Measurements from ENCODE around the gene MSH3. TPM values are rescaled to one million over a fixed set of nuclear protein-coding genes. Genes with fewer than 3 reads are reported as not detected.
"Not testable (repeated sequence)": the region's sequence is repeated elsewhere in the genome, so short reads cannot be mapped to it uniquely, and the experiment has no call there.

MSH3 gene
- total RNA-seq, 1 donor from 2014 or later: 11.0 TPM

- no peak for TF ChIP-seq CTCF (IDR thresholded peaks at IDR 0.05; ENCODE audit: borderline replicate concordance)
- Histone ChIP-seq H3K27me3 (ENCODE audit: low read depth) (no peaks in the 10 kb centered on the region), H3K27ac (replicated peaks) (no peak overlapping the region), H3K9me3 (replicated peaks) (no peaks in the 10 kb centered on the region), H3K4me1 (peaks cover 16% of the 10 kb centered on the region), H3K36me3 (peaks cover 27% of the 10 kb centered on the region), H3K4me3 (no peak overlapping the region)
- no peak for DNase-seq
- intact Hi-C loops (cut with micrococcal nuclease): no loop called here
These were observed 216.0 kb downstream of the MSH3 start for GRCh38 chr5:80870442-80870841.

DNA sequence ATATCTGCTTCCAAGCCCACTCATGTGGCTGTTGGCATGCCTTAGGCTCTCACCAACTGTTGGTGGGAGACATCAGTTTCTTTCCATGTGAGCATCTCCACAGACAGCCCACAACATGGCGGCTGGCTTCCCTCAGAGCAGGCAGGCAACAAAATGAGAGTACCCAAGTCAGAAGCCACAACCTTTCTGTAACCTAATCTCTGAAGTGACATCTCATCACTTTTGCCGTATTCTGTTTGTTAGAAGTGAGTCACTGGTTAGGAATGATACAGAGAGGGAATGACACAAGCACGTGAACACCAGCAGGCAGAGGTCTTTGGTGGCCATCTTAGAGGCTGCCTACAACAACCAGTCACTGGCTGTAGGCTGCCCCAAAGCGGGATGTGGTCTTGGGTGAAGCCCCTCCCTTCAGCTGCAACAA lies 217.1 kb downstream of the MSH3 start:
- H3K4me1 ChIP-seq: peaks cover 16% of the 10 kb centered on the region
- H3K27ac ChIP-seq (replicated peaks): no peak overlapping the region
- no peak for TF ChIP-seq CTCF (IDR thresholded peaks at IDR 0.05; ENCODE audit: borderline replicate concordance)
- H3K27me3 ChIP-seq (ENCODE audit: low read depth): no peaks in the 10 kb centered on the region
- H3K9me3 ChIP-seq (replicated peaks): no peaks in the 10 kb centered on the region
- peaks cover 21% of the 10 kb centered on the region for H3K36me3 ChIP-seq
- no peak overlapping the region for H3K4me3 ChIP-seq
- no peak for DNase-seq
- intact Hi-C loops (cut with micrococcal nuclease): no loop called here

GRCh38 chr5:80874162-80874561 lies 219.7 kb downstream of the MSH3 start:
- H3K9me3 ChIP-seq (replicated peaks): no peaks in the 10 kb centered on the region
- DNase-seq: no peak
- intact Hi-C loops (cut with micrococcal nuclease): no loop called here
- H3K27me3 ChIP-seq (ENCODE audit: low read depth): no peaks in the 10 kb centered on the region
- no peak overlapping the region for H3K27ac ChIP-seq (replicated peaks)
- no peak for TF ChIP-seq CTCF (IDR thresholded peaks at IDR 0.05; ENCODE audit: borderline replicate concordance)
- H3K4me3 ChIP-seq: no peak overlapping the region
- H3K36me3 ChIP-seq: peaks cover 17% of the 10 kb centered on the region
- peaks cover 16% of the 10 kb centered on the region for H3K4me1 ChIP-seq

DNA sequence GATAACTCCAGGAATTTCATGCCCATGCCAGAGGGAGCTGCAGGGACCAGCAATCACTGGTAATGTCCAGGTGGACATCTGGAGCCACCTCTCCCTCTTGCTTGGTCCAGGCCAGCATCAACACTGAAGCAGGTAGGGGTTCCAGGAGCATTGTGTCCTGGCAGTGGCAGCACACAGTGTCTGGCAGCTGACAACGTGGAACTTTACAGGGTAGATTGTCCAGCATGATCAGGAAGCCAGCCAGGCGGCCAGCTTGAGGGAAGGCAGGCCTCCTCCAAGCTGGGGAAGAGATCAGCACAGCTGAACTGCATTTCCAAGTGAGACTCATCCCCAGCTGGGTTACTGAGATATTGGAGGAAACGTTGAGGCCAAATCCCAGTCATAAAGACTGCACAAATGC lies 223.1 kb downstream of the MSH3 start:
- DNase-seq: no peak
- Histone ChIP-seq H3K4me1 (peaks cover 9% of the 10 kb centered on the region), H3K36me3 (peaks cover 30% of the 10 kb centered on the region), H3K27ac (replicated peaks) (no peak overlapping the region), H3K27me3 (ENCODE audit: low read depth) (no peaks in the 10 kb centered on the region), H3K4me3 (no peak overlapping the region), H3K9me3 (replicated peaks) (no peaks in the 10 kb centered on the region)
- intact Hi-C loops (cut with micrococcal nuclease): no loop called here
- no peak for TF ChIP-seq CTCF (IDR thresholded peaks at IDR 0.05; ENCODE audit: borderline replicate concordance)

GRCh38 chr5:80881726-80882125 lies 227.3 kb downstream of the MSH3 start:
- no peak for TF ChIP-seq CTCF (IDR thresholded peaks at IDR 0.05; ENCODE audit: borderline replicate concordance)
- intact Hi-C loops (cut with micrococcal nuclease): no loop called here
- no peak for DNase-seq
- Histone ChIP-seq H3K27me3 (ENCODE audit: low read depth) (no peaks in the 10 kb centered on the region), H3K4me1 (peaks cover 3% of the 10 kb centered on the region), H3K4me3 (no peak overlapping the region), H3K36me3 (peaks cover 23% of the 10 kb centered on the region), H3K9me3 (replicated peaks) (no peaks in the 10 kb centered on the region), H3K27ac (replicated peaks) (no peak overlapping the region)

DNA sequence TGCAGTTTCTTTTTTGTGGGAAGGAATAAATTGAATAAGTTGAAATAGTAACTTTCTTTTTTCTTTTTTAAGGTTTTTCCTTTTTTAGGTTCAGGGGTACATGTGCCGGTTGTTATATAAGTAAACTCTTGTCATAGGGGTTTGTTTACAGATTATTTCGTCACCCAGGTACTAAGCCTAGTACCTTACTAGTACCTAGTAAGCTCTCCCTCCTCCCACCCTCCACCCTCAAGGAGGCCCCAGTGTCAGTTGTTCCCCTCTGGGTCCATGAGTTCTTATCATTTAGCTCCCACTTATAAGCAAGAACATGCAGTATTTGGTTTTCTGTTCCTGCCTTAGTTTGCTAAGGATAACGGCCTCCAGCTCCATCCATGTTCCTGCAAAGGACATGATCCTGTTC lies 228.9 kb downstream of the MSH3 start:
- H3K27ac ChIP-seq (replicated peaks); H3K27me3 ChIP-seq (ENCODE audit: low read depth); intact Hi-C loops (cut with micrococcal nuclease); H3K9me3 ChIP-seq (replicated peaks); DNase-seq; H3K4me3 ChIP-seq; H3K4me1 ChIP-seq: not testable (repeated sequence)
- peaks cover 13% of the 10 kb centered on the region for H3K36me3 ChIP-seq
